ENCODE results near the gene VGLL1.

DNA sequence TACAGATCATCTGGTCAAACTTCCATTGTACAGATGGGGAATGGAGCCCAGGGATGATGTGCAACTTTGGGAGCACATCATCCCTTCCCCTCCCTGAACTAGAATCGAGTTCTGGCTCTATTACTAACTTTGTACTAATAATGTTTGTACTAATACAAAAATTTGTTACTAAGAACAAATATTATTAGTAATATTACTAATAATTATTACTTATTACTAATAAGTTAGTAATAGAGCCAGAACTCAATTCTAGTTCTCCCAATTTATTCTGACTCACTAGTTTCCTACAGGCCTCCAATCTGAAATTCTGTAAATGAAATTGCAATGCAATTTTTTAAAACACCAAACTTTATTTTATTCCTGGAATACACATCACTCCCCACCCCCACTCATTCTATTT lies 68.0 kb downstream of the VGLL1 start:
- TF ChIP-seq, protein P1, sequence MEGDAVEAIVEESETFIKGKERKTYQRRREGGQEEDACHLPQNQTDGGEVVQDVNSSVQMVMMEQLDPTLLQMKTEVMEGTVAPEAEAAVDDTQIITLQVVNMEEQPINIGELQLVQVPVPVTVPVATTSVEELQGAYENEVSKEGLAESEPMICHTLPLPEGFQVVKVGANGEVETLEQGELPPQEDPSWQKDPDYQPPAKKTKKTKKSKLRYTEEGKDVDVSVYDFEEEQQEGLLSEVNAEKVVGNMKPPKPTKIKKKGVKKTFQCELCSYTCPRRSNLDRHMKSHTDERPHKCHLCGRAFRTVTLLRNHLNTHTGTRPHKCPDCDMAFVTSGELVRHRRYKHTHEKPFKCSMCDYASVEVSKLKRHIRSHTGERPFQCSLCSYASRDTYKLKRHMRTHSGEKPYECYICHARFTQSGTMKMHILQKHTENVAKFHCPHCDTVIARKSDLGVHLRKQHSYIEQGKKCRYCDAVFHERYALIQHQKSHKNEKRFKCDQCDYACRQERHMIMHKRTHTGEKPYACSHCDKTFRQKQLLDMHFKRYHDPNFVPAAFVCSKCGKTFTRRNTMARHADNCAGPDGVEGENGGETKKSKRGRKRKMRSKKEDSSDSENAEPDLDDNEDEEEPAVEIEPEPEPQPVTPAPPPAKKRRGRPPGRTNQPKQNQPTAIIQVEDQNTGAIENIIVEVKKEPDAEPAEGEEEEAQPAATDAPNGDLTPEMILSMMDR (IDR thresholded peaks at IDR 0.05) = no peak
- TF ChIP-seq POLR2A (IDR thresholded peaks at IDR 0.05) = no peak
